Occipital lobe (tissue), 2 donors: ENCODE data around the gene MLXIP. TPM values are rescaled to one million over a fixed set of nuclear protein-coding genes. Genes with fewer than 3 reads are reported as not detected.
"Not testable (repeated sequence)": the region's sequence is repeated elsewhere in the genome, so short reads cannot be mapped to it uniquely, and the experiment has no call there.

Experiments
- DNase-seq: peaks from one replicate; lab custom pipeline; 2025; lab: John Stamatoyannopoulos, UW
- total RNA-seq: library from RNA; depleted of rRNA; stranded (reverse); fragments of >200 nt; gene quantifications from one replicate; pipeline ENCODE4 v1.2.3, GENCODE V29; 2014

MLXIP gene
- total RNA-seq, 1 donor from 2014 or later, result 7.6 TPM

GRCh38 chr12:122051231-122051876 lies 27.2 kb upstream of the MLXIP start:
- peak; percentile 14 for DNase-seq

GRCh38 chr12:122052285-122052684 lies 26.3 kb upstream of the MLXIP start:
- DNase-seq, result no peak

GRCh38 chr12:122054842-122055520 lies 23.6 kb upstream of the MLXIP start:
- no peak for DNase-seq

- not testable (repeated sequence) for DNase-seq
Measured at GRCh38 chr12:122056406-122056805, 22.1 kb upstream of the MLXIP start.

GRCh38 chr12:122057007-122057735 lies 21.4 kb upstream of the MLXIP start:
- DNase-seq, result no peak

- DNase-seq, result no peak
Measured at GRCh38 chr12:122057769-122058168, 20.8 kb upstream of the MLXIP start.

GRCh38 chr12:122058549-122059149 lies 19.9 kb upstream of the MLXIP start:
- no peak for DNase-seq

GRCh38 chr12:122059203-122059960 lies 19.2 kb upstream of the MLXIP start:
- DNase-seq, result no peak

- no peak for DNase-seq
Measured at GRCh38 chr12:122060081-122060501, 18.5 kb upstream of the MLXIP start.

- no peak for DNase-seq
Measured at GRCh38 chr12:122061253-122061652, 17.3 kb upstream of the MLXIP start.

GRCh38 chr12:122062832-122063693 lies 15.5 kb upstream of the MLXIP start:
- no peak for DNase-seq

- no peak for DNase-seq
Measured at GRCh38 chr12:122063694-122064024, 14.9 kb upstream of the MLXIP start.

GRCh38 chr12:122064025-122064777 lies 14.4 kb upstream of the MLXIP start:
- peak; percentile 59 for DNase-seq

- DNase-seq, result no peak
Measured at GRCh38 chr12:122064780-122065588, 13.6 kb upstream of the MLXIP start.

- DNase-seq, result no peak
Measured at GRCh38 chr12:122067548-122067947, 11.0 kb upstream of the MLXIP start.

- no peak for DNase-seq
Measured at GRCh38 chr12:122067966-122068365, 10.6 kb upstream of the MLXIP start.

GRCh38 chr12:122072031-122072970 lies 6.3 kb upstream of the MLXIP start:
- no peak for DNase-seq

- no peak for DNase-seq
Measured at GRCh38 chr12:122073815-122074214, 4.7 kb upstream of the MLXIP start.
